Stimulated activated CD8-positive, alpha-beta memory T cell treated with anti-CD3 and anti-CD28 coated beads, Interleukin-2, amount 100 ng/mL, for 1 hour (primary cell): ENCODE data around the gene POM121.
"Not testable (repeated sequence)": the region's sequence is repeated elsewhere in the genome, so short reads cannot be mapped to it uniquely, and the experiment has no call there.

Source experiments
- DNase-seq, 2 donors: peaks; one replicate each; pipeline ENCODE4 v3.0.0-alpha.2; 2020; ENCODE audit warnings: low read depth in 2 of 2

Gene POM121

DNA sequence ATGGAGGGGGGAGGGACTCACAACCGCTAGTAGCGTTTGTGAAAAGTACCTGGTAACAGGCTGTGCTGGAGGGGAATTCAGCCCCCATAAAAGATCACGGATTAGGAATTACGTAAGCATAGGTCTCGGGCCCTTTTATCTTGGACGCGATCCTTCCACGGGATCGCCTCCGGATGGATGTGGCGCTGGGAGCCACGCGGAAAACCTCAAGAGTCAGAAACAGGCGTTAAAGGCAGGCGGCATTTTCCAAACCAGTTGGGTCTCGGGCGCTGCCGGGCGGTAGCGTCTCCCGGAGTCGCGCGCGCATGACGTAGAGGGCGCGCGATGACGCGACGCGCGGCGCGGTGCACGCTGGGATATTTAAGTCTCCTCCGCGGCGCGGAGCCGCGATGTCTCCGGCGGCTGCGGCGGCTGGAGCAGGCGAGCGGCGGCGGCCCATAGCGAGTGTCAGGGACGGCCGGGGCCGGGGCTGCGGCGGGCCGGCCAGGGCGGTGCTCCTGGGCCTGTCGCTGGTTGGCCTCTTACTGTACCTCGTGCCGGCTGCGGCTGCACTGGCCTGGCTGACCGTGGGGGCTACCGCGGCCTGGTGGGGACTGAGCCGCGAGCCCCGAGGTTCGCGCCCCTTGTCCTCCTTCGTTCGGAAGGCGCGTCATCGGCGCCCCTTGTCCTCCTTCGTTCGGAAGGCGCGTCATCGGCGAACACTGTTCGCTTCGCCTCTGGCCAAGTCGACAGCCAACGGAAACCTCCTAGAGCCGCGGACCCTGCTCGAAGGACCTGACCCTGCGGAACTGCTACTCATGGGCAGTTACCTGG lies at the start of gene POM121:
Gene POM121, plus strand, starts transcription at position 363 of the 813 bp plus-strand sequence. Its CDS starts 27 bp downstream, at position 390.
- DNase-seq, result peak; percentile 73 to 76

DNA sequence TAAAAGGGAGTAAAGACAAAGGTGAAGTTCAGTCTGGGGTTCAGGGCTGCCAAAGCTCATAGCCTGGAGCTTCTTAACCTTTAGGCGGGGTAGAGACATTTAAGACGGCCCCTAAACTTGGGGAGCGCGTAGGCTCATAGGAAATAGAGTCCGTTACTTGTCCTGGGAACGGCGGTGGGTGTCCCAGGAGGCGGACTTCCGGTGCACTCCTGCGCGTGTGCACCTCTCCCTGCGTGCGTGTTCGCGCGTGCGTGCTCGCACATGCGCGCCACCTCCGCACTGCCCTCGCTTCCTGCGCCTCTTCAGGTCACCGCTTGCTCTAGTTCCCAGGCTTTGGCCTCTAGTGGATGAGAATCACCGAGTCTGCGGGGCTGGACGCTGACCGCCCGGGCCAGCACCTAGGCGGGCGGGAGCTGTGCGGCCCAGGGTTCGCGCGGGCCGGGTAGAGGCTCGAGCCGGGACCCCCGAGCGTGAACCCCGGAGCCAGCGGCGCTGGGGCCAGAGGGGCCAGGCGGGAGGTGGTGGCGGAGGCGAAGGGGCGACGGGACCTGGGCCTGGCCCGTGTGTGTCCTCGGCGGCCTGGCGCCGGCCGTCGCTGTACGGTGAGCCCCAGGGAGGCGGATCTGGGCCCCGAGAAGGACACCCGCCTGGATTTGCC lies 45.7 kb upstream of the POM121 start:
- peak; percentile 45 to 46 for DNase-seq

- DNase-seq, result not testable (repeated sequence)
Measured at GRCh38 chr7:72879737-72880215, 45.1 kb upstream of the POM121 start.

GRCh38 chr7:72891750-72892149 lies 33.1 kb upstream of the POM121 start:
- not testable (repeated sequence) for DNase-seq

- DNase-seq, result not testable (repeated sequence)
Measured at GRCh38 chr7:72904740-72905139, 20.2 kb upstream of the POM121 start.

- DNase-seq, result not testable (repeated sequence)
Measured at GRCh38 chr7:72908422-72908821, 16.5 kb upstream of the POM121 start.

GRCh38 chr7:72911395-72911794 lies 13.5 kb upstream of the POM121 start:
- DNase-seq, result not testable (repeated sequence)

GRCh38 chr7:72913750-72914149 lies 11.1 kb upstream of the POM121 start:
- DNase-seq, result not testable (repeated sequence)

DNA sequence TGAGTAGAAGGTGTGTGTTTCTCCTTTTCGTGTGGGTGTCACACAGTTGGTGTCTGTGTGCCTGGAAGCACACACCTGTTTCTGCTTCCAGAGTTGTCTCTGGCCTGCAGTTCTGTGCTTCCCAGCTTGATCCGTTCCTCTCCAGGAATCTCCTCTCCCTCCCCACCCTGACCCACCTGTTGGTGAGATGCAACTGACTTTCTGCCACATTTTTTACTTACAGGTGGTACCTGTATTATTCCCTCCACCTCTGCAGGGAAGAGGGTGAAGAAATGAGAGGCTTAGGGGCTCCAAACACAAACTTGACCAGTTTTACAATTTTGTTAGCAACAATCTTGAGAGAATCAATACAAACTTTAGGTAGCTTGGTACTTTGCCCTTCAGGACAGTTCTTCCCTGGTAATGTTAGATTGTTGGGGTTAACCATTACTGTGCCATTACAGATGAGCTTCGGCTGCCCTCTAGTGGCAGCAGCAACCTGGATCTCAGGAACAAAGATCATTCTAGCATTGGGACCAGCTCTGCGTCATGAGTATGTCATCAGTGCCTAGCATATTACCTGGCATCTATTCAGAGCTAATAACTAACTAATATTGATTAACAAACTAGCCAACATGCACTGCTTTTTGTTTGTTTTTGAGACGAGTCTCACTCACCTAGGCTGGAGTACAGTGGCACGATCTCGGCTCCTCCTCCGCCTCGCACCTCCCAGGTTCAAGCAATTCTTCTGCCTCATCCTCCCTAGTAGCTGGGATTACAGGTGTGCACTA lies 10.0 kb upstream of the POM121 start:
- peak in 1 of 2 donors; percentile 14 for DNase-seq

GRCh38 chr7:72919256-72919775 lies 5.6 kb upstream of the POM121 start:
- no peak for DNase-seq

- no peak for DNase-seq
Measured at GRCh38 chr7:72924386-72924732, 536 bp upstream of the POM121 start.

GRCh38 chr7:72925546-72926120 lies 738 bp downstream of the POM121 start:
- DNase-seq, result no peak

GRCh38 chr7:72927791-72928190 lies 2.9 kb downstream of the POM121 start:
- not testable (repeated sequence) for DNase-seq

- not testable (repeated sequence) for DNase-seq
Measured at GRCh38 chr7:72928216-72928615, 3.3 kb downstream of the POM121 start.

- peak in 1 of 2 donors; percentile 4 for DNase-seq
Measured at GRCh38 chr7:72942022-72942705, 17.3 kb downstream of the POM121 start.

DNA sequence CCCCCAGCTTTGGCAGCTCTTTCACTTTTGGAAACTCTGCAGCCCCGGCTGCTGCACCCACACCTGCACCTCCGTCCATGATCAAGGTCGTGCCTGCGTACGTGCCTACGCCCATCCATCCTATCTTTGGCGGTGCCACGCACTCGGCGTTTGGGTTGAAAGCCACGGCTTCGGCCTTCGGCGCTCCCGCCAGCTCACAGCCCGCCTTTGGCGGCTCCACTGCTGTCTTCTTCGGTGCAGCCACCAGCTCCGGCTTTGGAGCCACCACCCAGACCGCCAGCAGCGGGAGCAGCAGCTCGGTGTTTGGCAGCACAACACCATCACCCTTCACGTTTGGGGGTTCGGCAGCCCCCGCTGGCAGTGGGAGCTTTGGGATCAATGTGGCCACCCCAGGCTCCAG lies 18.1 kb downstream of the POM121 start:
- DNase-seq, result not testable (repeated sequence)

DNA sequence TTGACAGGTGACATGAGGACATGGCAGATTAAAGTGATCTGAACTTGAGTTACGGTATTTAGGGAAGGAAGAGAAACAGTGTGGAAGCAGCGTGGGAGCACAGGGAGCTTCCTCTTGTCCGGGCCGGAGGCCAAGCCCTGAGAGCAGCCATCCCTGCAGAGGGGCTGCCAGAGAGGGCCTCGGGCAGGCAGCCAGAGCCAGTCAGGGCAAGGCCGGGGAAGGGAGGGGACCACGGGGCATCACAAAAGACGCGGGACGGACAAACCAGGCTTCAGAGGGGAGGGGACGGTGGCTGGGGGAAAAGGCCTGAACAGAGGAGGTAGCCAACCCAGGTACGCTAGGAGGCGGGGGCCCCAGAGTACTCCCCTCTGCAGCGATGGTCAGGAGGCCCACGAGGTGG lies 20.0 kb downstream of the POM121 start:
- DNase-seq, result not testable (repeated sequence)

- not testable (repeated sequence) for DNase-seq
Measured at GRCh38 chr7:72945597-72945996, 20.7 kb downstream of the POM121 start.

GRCh38 chr7:72946130-72946745 lies 21.3 kb downstream of the POM121 start:
- DNase-seq, result not testable (repeated sequence)

GRCh38 chr7:72948714-72949113 lies 23.8 kb downstream of the POM121 start:
- not testable (repeated sequence) for DNase-seq
